Panc1 (cell line): ENCODE results near the gene TIGAR. TPM values are rescaled to one million over a fixed set of nuclear protein-coding genes. Genes with fewer than 3 reads are reported as not detected.

Source experiments
- ATAC-seq: fragments of 200-7000 bp; cut with Tn5 transposase; 2 replicates; pipeline ENCODE4 v1.9.1; 2020; ENCODE audit warnings: mild to moderate bottlenecking, moderate library complexity
- BruUV-seq: library from RNA; stranded (reverse); fragments of 400-500 nt; replicated peaks from 2 replicates; lab custom pipeline; 2021; lab: Mats Ljungman, UMichigan
- CTCF ChIA-PET: fragments of 300-600 bp; sonication (Branson Sonifier 250); formaldehyde crosslinking; loops from one replicate; lab custom pipeline; 2022; ENCODE audit warnings: antibody characterized with exemption; lab: Charles Lee
- POLR2A ChIA-PET: fragments of 300-600 bp; sonication (Branson Sonifier 250); formaldehyde crosslinking; loops from one replicate; lab custom pipeline; 2022; ENCODE audit warnings: antibody characterized with exemption; lab: Charles Lee
- DNase-seq: peaks from one replicate; pipeline ENCODE4 v3.0.0-alpha.2; 2010; ENCODE audit warnings: low read depth, low spot score
- H3K27ac ChIP-seq: 2 replicates; pipeline ENCODE4 v1.5.1; 2011; ENCODE audit warnings: mild to moderate bottlenecking, low read length, inconsistent platforms
- H3K27me3 ChIP-seq: fragments of 200-500 bp; sonication (Bioruptor generic); 2 replicates; pipeline ENCODE4 v1.6.0; 2014; ENCODE audit warnings: low read length, inconsistent platforms; ENCODE audit not compliant: control insufficient read depth, insufficient read depth
- H3K36me3 ChIP-seq: fragments of 200-500 bp; sonication (Bioruptor generic); 2 replicates; pipeline ENCODE4 v1.5.1; 2014; ENCODE audit warnings: inconsistent platforms, mild to moderate bottlenecking, low read length, moderate library complexity; ENCODE audit not compliant: control insufficient read depth, insufficient read depth
- H3K4me1 ChIP-seq: 2 replicates; pipeline ENCODE4 v1.5.1; 2011; ENCODE audit warnings: inconsistent platforms, mild to moderate bottlenecking, low read length, moderate library complexity; ENCODE audit not compliant: control insufficient read depth, insufficient read depth
- H3K4me3 ChIP-seq, 2 experiments: 2 replicates each; pipeline ENCODE4 v1.5.1; 2011 to 2012; ENCODE audit warnings: low read depth in 2 of 2, low read length in 2 of 2, mild to moderate bottlenecking in 2 of 2, inconsistent platforms in 1 of 2, moderate library complexity in 1 of 2
- H3K9me3 ChIP-seq: fragments of 200-500 bp; sonication (Bioruptor generic); 2 replicates; pipeline ENCODE4 v1.5.1; 2014; ENCODE audit warnings: low read depth, mild to moderate bottlenecking, inconsistent platforms, low read length, moderate library complexity; ENCODE audit not compliant: control insufficient read depth, insufficient read depth
- CTCF ChIP-seq: fragments of 450-650 bp; IDR thresholded peaks from 2 replicates; pipeline ENCODE4 v1.5.1; 2017; ENCODE audit warnings: mild to moderate bottlenecking
- POLR2AphosphoS5 ChIP-seq: IDR thresholded peaks from 2 replicates; pipeline ENCODE4 v1.6.1; 2012; ENCODE audit warnings: mild to moderate bottlenecking, low read depth, low read length, moderate library complexity
- SIN3A ChIP-seq: IDR thresholded peaks from 2 replicates; pipeline ENCODE4 v1.6.1; 2012; ENCODE audit warnings: low read depth, mild to moderate bottlenecking, low read length, moderate library complexity, borderline replicate concordance; ENCODE audit not compliant: insufficient read depth
- TCF7L2 ChIP-seq: IDR thresholded peaks from 2 replicates; pipeline ENCODE4 v1.6.1; 2011; ENCODE audit warnings: mild to moderate bottlenecking, low read depth, low read length, inconsistent platforms
- in situ Hi-C: cut with HindIII; loops from 2 replicates; pipeline ENCODE4 v1.10.0; 2016; ENCODE audit warnings: low sequenced_read_pairs, low pct_unique_long_range_greater_than_20kb
- intact Hi-C: fragments of 100-400 bp; cut with micrococcal nuclease; formaldehyde crosslinking; loops from one replicate; pipeline ENCODE4 v1.10.0; 2022; ENCODE audit not compliant: unreplicated experiment
- total RNA-seq: library from RNA; stranded (reverse); gene quantifications from one replicate; pipeline ENCODE4 v1.2.1, GENCODE V29; 2021; ENCODE audit not compliant: unreplicated experiment
- TF ChIP-seq, protein P1 (sequence below), 2 experiments: IDR thresholded peaks; 2 replicates each; pipeline ENCODE4 v1.6.1; 2011 to 2012; ENCODE audit warnings: low read depth in 2 of 2, control low read depth in 1 of 2, low read length in 1 of 2, mild to moderate bottlenecking in 1 of 2, moderate library complexity in 1 of 2; ENCODE audit not compliant: insufficient read depth in 1 of 2

The TIGAR gene
- total RNA-seq, 1 experiment from 2014 or later: 17.4 TPM

GRCh38 chr12:4289998-4290790, 30.8 kb upstream of the TIGAR start:
- no TSS peak for BruUV-seq
- no peaks in the 10 kb centered on the region for H3K27me3 ChIP-seq
- no peaks in the 10 kb centered on the region for H3K9me3 ChIP-seq
- ATAC-seq (no peak), DNase-seq (no peak)
- H3K4me1 ChIP-seq: no peaks in the 10 kb centered on the region
- in situ Hi-C loops (no loop called here), intact Hi-C loops (no loop called here)
- ChIA-PET POLR2A (no interaction called here), CTCF (no interaction called here)
- no peaks in the 10 kb centered on the region for H3K36me3 ChIP-seq
- no peak overlapping the region for H3K27ac ChIP-seq
- H3K4me3 ChIP-seq: no peak overlapping the region
- no peak for TF ChIP-seq TCF7L2
- TF ChIP-seq, protein P1, sequence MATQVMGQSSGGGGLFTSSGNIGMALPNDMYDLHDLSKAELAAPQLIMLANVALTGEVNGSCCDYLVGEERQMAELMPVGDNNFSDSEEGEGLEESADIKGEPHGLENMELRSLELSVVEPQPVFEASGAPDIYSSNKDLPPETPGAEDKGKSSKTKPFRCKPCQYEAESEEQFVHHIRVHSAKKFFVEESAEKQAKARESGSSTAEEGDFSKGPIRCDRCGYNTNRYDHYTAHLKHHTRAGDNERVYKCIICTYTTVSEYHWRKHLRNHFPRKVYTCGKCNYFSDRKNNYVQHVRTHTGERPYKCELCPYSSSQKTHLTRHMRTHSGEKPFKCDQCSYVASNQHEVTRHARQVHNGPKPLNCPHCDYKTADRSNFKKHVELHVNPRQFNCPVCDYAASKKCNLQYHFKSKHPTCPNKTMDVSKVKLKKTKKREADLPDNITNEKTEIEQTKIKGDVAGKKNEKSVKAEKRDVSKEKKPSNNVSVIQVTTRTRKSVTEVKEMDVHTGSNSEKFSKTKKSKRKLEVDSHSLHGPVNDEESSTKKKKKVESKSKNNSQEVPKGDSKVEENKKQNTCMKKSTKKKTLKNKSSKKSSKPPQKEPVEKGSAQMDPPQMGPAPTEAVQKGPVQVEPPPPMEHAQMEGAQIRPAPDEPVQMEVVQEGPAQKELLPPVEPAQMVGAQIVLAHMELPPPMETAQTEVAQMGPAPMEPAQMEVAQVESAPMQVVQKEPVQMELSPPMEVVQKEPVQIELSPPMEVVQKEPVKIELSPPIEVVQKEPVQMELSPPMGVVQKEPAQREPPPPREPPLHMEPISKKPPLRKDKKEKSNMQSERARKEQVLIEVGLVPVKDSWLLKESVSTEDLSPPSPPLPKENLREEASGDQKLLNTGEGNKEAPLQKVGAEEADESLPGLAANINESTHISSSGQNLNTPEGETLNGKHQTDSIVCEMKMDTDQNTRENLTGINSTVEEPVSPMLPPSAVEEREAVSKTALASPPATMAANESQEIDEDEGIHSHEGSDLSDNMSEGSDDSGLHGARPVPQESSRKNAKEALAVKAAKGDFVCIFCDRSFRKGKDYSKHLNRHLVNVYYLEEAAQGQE (IDR thresholded peaks at IDR 0.05; ENCODE audit: insufficient read depth in 1 of 2, low read depth in 2 of 2, low read length in 1 of 2): no peak
- TF ChIP-seq SIN3A: no peak
- TF ChIP-seq CTCF: no peak
- no peak for TF ChIP-seq POLR2AphosphoS5

DNA sequence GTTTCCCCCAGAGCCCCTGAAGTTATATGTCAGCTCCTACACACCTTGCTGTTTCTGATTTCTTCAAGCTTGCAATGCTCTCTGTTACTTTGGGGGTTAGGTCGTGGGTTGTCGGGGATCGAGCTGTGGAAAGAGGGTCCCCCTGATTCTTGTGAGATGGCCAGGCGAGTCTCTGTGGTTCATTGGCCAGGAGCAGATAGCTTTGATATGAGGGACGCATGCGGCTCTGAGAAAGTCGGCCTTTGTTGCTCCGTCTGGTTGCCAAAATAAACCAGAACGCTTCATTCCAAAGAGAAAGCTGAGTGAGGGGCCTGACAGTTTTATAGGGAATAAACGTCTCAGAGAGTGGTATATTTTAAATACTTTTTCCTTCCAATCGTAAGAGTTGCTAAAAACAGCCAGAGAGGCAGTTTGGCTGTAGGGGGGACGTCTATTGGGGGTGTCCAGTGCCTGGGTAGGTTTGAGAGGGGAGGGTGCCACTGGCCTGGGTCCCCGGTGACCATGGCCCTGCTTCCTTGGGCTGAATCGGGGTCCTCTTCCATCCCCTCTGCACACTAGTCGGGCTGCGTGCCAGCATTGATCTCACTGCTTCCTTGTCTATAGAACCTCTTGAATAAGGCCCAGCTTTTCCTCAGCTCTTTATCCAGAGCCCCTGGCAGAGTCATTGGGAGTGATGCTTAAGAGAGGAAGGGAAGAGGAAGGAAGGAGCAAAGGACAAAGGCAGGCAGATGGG, 28.5 kb upstream of the TIGAR start:
- POLR2A ChIA-PET: interaction anchor here (0.6 kb wide), 1 partner anchor 16 kb away, joined by 3 read pairs; no protein-coding TSS in a partner anchor
- TF ChIP-seq, protein P1 (IDR thresholded peaks at IDR 0.05; ENCODE audit: insufficient read depth in 1 of 2, low read depth in 2 of 2, low read length in 1 of 2): no peak
- TF ChIP-seq SIN3A (no peak), CTCF (no peak), POLR2AphosphoS5 (no peak), TCF7L2 (no peak)
- DNase-seq (no peak), ATAC-seq (no peak)
- in situ Hi-C loops: no loop called here
- Histone ChIP-seq H3K4me1 (no peaks in the 10 kb centered on the region), H3K9me3 (no peaks in the 10 kb centered on the region), H3K4me3 (no peak overlapping the region), H3K27ac (no peak overlapping the region), H3K27me3 (no peaks in the 10 kb centered on the region), H3K36me3 (no peaks in the 10 kb centered on the region)
- BruUV-seq: no TSS peak
- intact Hi-C loops: no loop called here
- CTCF ChIA-PET: no interaction called here
